HG02938 (cell line): Measurements from ENCODE around the gene DLG2.
A peak's percentile ranks its signal among the peaks of the same experiment; 100 is the strongest.

Experiments
- ATAC-seq: cut with Tn5 transposase; IDR thresholded peaks from one replicate; pipeline ENCODE4 v1.9.1; 2021; ENCODE audit warnings: mild to moderate bottlenecking, moderate library complexity; ENCODE audit not compliant: unreplicated experiment

DLG2 gene

GRCh38 chr11:83982825-83983224, 1644.3 kb downstream of the DLG2 start:
- ATAC-seq = no peak

GRCh38 chr11:83979593-83979992, 1647.6 kb downstream of the DLG2 start:
- ATAC-seq = no peak

- no peak for ATAC-seq
Observed at GRCh38 chr11:83978942-83979341, 1648.2 kb downstream of the DLG2 start.

GRCh38 chr11:83976086-83976485, 1651.1 kb downstream of the DLG2 start:
- no peak for ATAC-seq

GRCh38 chr11:83972536-83972935, 1654.6 kb downstream of the DLG2 start:
- ATAC-seq = no peak

- no peak for ATAC-seq
Observed at GRCh38 chr11:83971063-83971462, 1656.1 kb downstream of the DLG2 start.

- peak; percentile 92 for ATAC-seq
Observed at GRCh38 chr11:83970061-83970671, 1657.0 kb downstream of the DLG2 start.

GRCh38 chr11:83957038-83957900, 1669.9 kb downstream of the DLG2 start:
- no peak for ATAC-seq

- ATAC-seq = no peak
Observed at GRCh38 chr11:83956119-83956697, 1670.9 kb downstream of the DLG2 start.

GRCh38 chr11:83954780-83955179, 1672.4 kb downstream of the DLG2 start:
- no peak for ATAC-seq

GRCh38 chr11:83951521-83951920, 1675.6 kb downstream of the DLG2 start:
- no peak for ATAC-seq

GRCh38 chr11:83948200-83948599, 1678.9 kb downstream of the DLG2 start:
- no peak for ATAC-seq

- ATAC-seq = no peak
Observed at GRCh38 chr11:83945976-83946375, 1681.2 kb downstream of the DLG2 start.

- ATAC-seq = no peak
Observed at GRCh38 chr11:83941050-83941449, 1686.1 kb downstream of the DLG2 start.

- peak; percentile 63 for ATAC-seq
Observed at GRCh38 chr11:83938148-83938547, 1689.0 kb downstream of the DLG2 start.

- no peak for ATAC-seq
Observed at GRCh38 chr11:83933008-83933407, 1694.1 kb downstream of the DLG2 start.

GRCh38 chr11:83927422-83927821, 1699.7 kb downstream of the DLG2 start:
- ATAC-seq = no peak

GRCh38 chr11:83924795-83925542, 1702.2 kb downstream of the DLG2 start:
- ATAC-seq = no peak

- no peak for ATAC-seq
Observed at GRCh38 chr11:83923961-83924360, 1703.2 kb downstream of the DLG2 start.

GRCh38 chr11:83922953-83923352, 1704.2 kb downstream of the DLG2 start:
- ATAC-seq = no peak

- no peak for ATAC-seq
Observed at GRCh38 chr11:83922318-83922717, 1704.8 kb downstream of the DLG2 start.
